ENCODE measurements around the gene ELP6. TPM values are rescaled to one million over a fixed set of nuclear protein-coding genes. Genes with fewer than 3 reads are reported as not detected.
"Not testable (repeated sequence)": the region's sequence is repeated elsewhere in the genome, so short reads cannot be mapped to it uniquely, and the experiment has no call there.

ELP6 gene
- total and polyA plus RNA-seq, 9 donors = 20.1 to 32.8 (median 25.0) TPM

DNA sequence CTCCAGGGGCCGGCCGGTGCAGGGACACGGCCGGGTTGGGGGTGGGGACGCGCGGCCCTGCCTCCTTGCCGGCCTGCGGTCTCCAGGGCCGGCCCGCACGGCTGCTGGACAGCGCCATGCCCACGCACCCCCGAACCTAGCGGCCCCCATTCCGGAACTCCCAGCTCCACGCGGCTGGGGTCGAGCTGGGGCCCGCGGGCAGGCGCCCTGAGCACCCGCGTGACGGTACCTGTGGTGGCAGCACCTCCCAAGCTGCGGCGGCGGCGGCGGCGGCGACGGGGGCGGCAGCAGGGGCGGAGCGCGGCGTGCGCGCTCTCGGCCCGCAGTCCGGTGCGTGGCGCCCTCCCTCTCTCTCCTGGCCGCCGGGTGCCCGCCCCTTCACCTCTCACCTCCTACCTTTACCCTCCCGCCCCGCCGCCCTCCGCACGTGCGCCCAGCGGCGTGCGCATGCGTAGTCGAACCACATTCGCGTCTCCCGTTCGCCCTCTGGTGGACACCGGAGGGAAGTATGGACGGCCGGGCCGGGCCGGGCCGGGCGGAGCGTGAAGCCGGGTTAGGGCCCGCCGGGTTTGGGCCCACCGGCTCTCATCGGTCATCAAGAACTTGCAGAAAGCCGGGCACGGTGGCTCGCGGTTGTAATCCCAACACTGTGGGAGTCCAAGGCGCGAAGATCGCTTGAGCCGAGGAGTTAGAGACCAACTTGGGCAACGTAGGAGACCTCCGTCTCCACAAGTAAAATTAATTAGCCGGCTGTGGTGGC, 37.8 kb downstream of the ELP6 start, which contains the start of gene SCAP:
Gene SCAP (minus strand): TSS at position 372 of the 760 bp plus-strand sequence. CDS start 32,948 bp downstream, outside the sequence.
- TF ChIP-seq EP300 (IDR thresholded peaks at IDR 0.05) (no peak), POLR2A (IDR thresholded peaks at IDR 0.05) (peak; percentile 41)
- TF ChIP-seq, protein P1, sequence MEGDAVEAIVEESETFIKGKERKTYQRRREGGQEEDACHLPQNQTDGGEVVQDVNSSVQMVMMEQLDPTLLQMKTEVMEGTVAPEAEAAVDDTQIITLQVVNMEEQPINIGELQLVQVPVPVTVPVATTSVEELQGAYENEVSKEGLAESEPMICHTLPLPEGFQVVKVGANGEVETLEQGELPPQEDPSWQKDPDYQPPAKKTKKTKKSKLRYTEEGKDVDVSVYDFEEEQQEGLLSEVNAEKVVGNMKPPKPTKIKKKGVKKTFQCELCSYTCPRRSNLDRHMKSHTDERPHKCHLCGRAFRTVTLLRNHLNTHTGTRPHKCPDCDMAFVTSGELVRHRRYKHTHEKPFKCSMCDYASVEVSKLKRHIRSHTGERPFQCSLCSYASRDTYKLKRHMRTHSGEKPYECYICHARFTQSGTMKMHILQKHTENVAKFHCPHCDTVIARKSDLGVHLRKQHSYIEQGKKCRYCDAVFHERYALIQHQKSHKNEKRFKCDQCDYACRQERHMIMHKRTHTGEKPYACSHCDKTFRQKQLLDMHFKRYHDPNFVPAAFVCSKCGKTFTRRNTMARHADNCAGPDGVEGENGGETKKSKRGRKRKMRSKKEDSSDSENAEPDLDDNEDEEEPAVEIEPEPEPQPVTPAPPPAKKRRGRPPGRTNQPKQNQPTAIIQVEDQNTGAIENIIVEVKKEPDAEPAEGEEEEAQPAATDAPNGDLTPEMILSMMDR (IDR thresholded peaks at IDR 0.05) = peak; percentile 88 to 99 (median 99)
- Histone ChIP-seq H3K36me3 (no peaks in the 10 kb centered on the region), H3K4me3 (peak within 1 kb of the TSS; percentile 66), H3K9me3 (no peaks in the 10 kb centered on the region), H3K27ac (peak within 1 kb of the TSS in 1 of 2 donors; percentile 70), H3K27me3 (no peaks in the 10 kb centered on the region), H3K4me1 (ENCODE audit: insufficient read depth) (peaks cover 12% of the 10 kb centered on the region)
- intact Hi-C loops (cut with DNase I) = loop anchor here (2.0 to 10.0 kb wide), 4 partner anchors 37 to 55 kb away; partner anchors contain the start of gene ELP6 (in 1 of the 4)
- DNase-seq = peak; percentile 92 to 97 (median 95)
- 1 to 2% (median 2%) methylated on average over 58 to 88 of the region's 88 CpGs for WGBS, 3 donors

GRCh38 chr3:47475029-47475569, 38.4 kb downstream of the ELP6 start:
- peak overlapping the region in 1 of 2 donors; percentile 70 for H3K27ac ChIP-seq
- no peaks in the 10 kb centered on the region for H3K27me3 ChIP-seq
- TF ChIP-seq EP300 (IDR thresholded peaks at IDR 0.05) (no peak), POLR2A (IDR thresholded peaks at IDR 0.05) (no peak)
- TF ChIP-seq, protein P1 (IDR thresholded peaks at IDR 0.05) = no peak
- no peak for DNase-seq
- WGBS, 3 donors = 0 to 1% (median 1%) methylated on average over 24 of the region's 24 CpGs
- intact Hi-C loops (cut with DNase I) = loop anchor here (2.0 to 10.0 kb wide), 4 partner anchors 37 to 54 kb away; partner anchors contain the start of gene ELP6 (in 1 of the 4)
- no peaks in the 10 kb centered on the region for H3K36me3 ChIP-seq
- no peaks in the 10 kb centered on the region for H3K9me3 ChIP-seq
- peaks cover 12% of the 10 kb centered on the region for H3K4me1 ChIP-seq (ENCODE audit: insufficient read depth)
- peak overlapping the region; percentile 66 for H3K4me3 ChIP-seq

DNA sequence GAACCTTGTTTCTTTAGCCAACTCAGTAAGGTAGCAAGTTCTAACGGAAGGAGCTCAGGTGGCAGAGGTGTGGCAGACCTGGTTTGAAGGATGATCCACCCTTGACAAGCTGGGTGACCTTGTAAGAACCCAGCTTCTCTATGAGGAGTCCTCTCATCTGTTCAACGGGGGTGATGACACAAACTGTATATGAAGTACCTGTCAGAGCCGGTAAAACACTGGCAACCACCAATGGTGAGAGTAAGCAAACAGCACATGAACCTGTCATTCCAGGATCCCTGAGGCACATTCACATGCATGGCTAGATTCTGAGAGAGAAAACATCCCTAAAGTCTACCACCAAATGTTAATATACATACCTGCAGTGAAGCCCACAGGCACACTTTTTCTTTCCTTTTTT, 40.1 kb downstream of the ELP6 start:
- intact Hi-C loops (cut with DNase I) = loop anchor here in 2 of 4 donors (5.0 to 10.0 kb wide), 2 partner anchors 36 to 49 kb away; no protein-coding TSS in a partner anchor
- TF ChIP-seq, protein P1 (IDR thresholded peaks at IDR 0.05) = no peak
- no peak for TF ChIP-seq POLR2A (IDR thresholded peaks at IDR 0.05)
- TF ChIP-seq EP300 (IDR thresholded peaks at IDR 0.05) = no peak
- Histone ChIP-seq H3K36me3 (no peaks in the 10 kb centered on the region), H3K27me3 (no peaks in the 10 kb centered on the region), H3K4me3 (no peak overlapping the region), H3K4me1 (ENCODE audit: insufficient read depth) (peaks cover 11% of the 10 kb centered on the region), H3K27ac (no peak overlapping the region), H3K9me3 (no peaks in the 10 kb centered on the region)
- 51 to 62% (median 58%) methylated on average over 3 of the region's 3 CpGs for WGBS, 3 donors
- no peak for DNase-seq

- Histone ChIP-seq H3K27me3 (no peaks in the 10 kb centered on the region), H3K4me3 (no peak overlapping the region), H3K9me3 (no peaks in the 10 kb centered on the region), H3K36me3 (no peaks in the 10 kb centered on the region), H3K4me1 (ENCODE audit: insufficient read depth) (peaks cover 6% of the 10 kb centered on the region), H3K27ac (no peak overlapping the region)
- DNase-seq = no peak
- intact Hi-C loops (cut with DNase I) = loop anchor here in 2 of 4 donors (5.0 to 10.0 kb wide), 2 partner anchors 32 to 45 kb away; no protein-coding TSS in a partner anchor
- TF ChIP-seq POLR2A (IDR thresholded peaks at IDR 0.05) (no peak), EP300 (IDR thresholded peaks at IDR 0.05) (no peak)
- TF ChIP-seq, protein P1 (IDR thresholded peaks at IDR 0.05) = no peak
- 63 to 80% (median 76%) methylated on average over 3 of the region's 3 CpGs for WGBS, 3 donors
These were observed 43.9 kb downstream of the ELP6 start for GRCh38 chr3:47469616-47470015.

DNA sequence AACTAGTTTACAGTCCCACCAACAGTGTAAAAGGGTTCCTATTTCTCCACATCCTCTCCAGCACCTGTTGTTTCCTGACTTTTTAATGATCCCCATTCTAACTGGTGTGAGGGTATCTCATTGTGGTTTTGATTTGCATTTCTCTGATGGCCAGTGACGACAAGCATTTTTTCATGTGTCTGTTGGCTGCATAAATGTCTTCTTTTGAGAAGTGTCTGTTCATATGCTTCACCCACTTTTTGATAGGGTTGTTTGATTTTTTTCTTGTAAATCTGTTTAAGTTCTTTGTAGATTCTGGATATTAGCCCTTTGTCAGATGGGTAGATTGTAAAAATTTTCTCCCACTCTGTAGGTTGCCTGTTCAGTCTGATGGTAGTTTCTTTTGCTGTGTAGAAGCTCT, 45.2 kb downstream of the ELP6 start:
- H3K4me1 ChIP-seq (ENCODE audit: insufficient read depth); H3K4me3 ChIP-seq; H3K27me3 ChIP-seq; intact Hi-C loops (cut with DNase I); H3K9me3 ChIP-seq; H3K36me3 ChIP-seq; H3K27ac ChIP-seq; DNase-seq: not testable (repeated sequence)
- WGBS, 3 donors = 92 to 98% (median 92%) methylated on average over 1 of the region's 1 CpG
